ENCODE data around the gene TUBAL3.

DNA sequence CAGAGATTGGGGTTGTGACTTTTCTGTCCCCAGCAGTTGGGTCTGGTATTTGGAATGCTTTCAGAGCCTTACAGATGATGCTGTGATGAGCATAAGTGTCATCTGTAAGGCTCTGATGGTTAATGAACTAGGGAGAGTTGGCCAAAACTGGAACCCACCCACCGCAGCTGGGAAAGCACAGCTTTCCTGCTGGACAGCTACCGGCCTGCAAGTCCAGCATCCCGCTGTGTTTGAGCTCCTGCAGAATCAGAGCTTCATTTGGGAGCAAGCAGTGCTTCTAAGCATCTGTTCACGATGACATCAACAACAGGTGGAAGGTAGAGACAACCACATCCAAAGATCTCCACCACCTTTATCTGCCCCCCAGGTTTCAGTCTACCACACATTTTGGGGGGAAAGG lies 28.2 kb downstream of the TUBAL3 start:
- TF ChIP-seq, protein P1, sequence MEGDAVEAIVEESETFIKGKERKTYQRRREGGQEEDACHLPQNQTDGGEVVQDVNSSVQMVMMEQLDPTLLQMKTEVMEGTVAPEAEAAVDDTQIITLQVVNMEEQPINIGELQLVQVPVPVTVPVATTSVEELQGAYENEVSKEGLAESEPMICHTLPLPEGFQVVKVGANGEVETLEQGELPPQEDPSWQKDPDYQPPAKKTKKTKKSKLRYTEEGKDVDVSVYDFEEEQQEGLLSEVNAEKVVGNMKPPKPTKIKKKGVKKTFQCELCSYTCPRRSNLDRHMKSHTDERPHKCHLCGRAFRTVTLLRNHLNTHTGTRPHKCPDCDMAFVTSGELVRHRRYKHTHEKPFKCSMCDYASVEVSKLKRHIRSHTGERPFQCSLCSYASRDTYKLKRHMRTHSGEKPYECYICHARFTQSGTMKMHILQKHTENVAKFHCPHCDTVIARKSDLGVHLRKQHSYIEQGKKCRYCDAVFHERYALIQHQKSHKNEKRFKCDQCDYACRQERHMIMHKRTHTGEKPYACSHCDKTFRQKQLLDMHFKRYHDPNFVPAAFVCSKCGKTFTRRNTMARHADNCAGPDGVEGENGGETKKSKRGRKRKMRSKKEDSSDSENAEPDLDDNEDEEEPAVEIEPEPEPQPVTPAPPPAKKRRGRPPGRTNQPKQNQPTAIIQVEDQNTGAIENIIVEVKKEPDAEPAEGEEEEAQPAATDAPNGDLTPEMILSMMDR (IDR thresholded peaks at IDR 0.05) = no peak
- TF ChIP-seq ZFX (IDR thresholded peaks at IDR 0.05; ENCODE audit: borderline replicate concordance) = no peak

All from 22Rv1 (cell line).